ENCODE measurements around the gene SMC3. TPM values are rescaled to one million over a fixed set of nuclear protein-coding genes. Genes with fewer than 3 reads are reported as not detected.
A peak's percentile ranks its signal among the peaks of the same experiment; 100 is the strongest.
"Not testable (repeated sequence)": the region's sequence is repeated elsewhere in the genome, so short reads cannot be mapped to it uniquely, and the experiment has no call there.

SMC3 gene
- total and polyA plus RNA-seq, 8 donors, result 9.3 to 40.6 (median 14.7) TPM

DNA sequence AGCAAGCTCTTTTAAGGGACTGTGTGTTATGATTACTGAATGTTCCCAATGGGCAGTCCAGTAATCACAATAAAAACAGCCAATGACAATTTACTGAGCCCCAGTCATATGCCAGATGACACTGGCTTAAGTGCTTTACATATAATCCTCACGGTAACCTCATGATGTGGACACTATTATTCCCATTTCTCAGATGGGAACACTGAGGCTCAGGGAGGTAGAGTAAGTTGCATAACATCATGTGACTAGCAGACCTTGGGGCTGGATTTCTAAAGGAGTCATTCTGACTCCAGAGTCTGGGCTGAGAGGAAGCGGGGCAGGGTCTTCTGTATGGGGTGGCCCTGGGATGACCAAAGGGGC lies 69.1 kb downstream of the SMC3 start:
- WGBS, 5 donors, result 93 to 100% (median 95%) methylated on average over 2 of the region's 2 CpGs
- H3K27ac ChIP-seq, result peak overlapping the region in 1 of 5 donors; percentile 66

DNA sequence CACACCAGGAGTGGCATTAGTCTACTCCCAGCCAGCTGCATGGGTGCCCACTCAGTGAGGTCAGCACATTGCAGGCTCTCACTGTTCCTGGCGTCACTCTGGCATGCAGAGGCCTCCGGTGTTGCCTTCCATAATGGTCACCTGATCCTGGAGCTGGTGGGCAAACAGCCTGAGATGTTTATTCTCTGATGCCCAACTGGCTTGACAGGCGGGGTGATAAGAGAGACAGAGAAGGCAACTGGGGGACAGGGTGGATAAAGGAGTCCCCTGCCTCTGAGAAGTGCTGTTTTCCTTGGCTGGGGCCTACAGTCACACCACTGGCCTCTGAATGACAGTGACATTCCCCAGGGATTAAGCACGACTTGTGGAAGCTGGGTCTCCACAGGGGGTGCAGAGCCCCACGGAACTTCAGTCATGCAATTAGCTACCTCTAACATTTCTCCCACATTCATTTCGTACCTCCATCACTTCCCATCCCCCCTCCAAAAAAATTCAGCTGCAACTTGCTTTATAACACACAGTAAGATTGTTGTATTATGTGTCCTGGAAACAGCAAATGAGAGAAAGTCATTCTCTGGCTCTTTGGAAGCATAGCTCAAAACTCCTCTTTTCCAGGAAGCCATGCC lies 69.5 kb downstream of the SMC3 start:
- 48 to 64% (median 55%) methylated on average over 5 to 6 of the region's 6 CpGs for WGBS, 5 donors
- no peaks in the 10 kb centered on the region for H3K9me3 ChIP-seq
- peak overlapping the region in 1 of 5 donors; percentile 66 for H3K27ac ChIP-seq
- DNase-seq, result no peak
- H3K4me1 ChIP-seq, result peaks cover 0 to 9% (median 0%) of the 10 kb centered on the region in 4 donors
- no peaks in the 10 kb centered on the region for H3K36me3 ChIP-seq
- TF ChIP-seq EP300 (IDR thresholded peaks at IDR 0.05) (no peak), POLR2A (IDR thresholded peaks at IDR 0.05) (no peak), POLR2AphosphoS5 (IDR thresholded peaks at IDR 0.05) (no peak)
- TF ChIP-seq, protein P1, sequence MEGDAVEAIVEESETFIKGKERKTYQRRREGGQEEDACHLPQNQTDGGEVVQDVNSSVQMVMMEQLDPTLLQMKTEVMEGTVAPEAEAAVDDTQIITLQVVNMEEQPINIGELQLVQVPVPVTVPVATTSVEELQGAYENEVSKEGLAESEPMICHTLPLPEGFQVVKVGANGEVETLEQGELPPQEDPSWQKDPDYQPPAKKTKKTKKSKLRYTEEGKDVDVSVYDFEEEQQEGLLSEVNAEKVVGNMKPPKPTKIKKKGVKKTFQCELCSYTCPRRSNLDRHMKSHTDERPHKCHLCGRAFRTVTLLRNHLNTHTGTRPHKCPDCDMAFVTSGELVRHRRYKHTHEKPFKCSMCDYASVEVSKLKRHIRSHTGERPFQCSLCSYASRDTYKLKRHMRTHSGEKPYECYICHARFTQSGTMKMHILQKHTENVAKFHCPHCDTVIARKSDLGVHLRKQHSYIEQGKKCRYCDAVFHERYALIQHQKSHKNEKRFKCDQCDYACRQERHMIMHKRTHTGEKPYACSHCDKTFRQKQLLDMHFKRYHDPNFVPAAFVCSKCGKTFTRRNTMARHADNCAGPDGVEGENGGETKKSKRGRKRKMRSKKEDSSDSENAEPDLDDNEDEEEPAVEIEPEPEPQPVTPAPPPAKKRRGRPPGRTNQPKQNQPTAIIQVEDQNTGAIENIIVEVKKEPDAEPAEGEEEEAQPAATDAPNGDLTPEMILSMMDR (IDR thresholded peaks at IDR 0.05), result no peak
- peaks cover 0 to 29% (median 3%) of the 10 kb centered on the region in 3 donors for H3K27me3 ChIP-seq
- intact Hi-C loops (cut with DNase I; ENCODE audit: low total_unique reads), result no loop called here
- no peak overlapping the region for H3K4me3 ChIP-seq

More for the DNA sequence above, 69.1 kb downstream of the SMC3 start:
- intact Hi-C loops (cut with DNase I; ENCODE audit: low total_unique reads), result no loop called here
- peaks cover 0 to 9% (median 0%) of the 10 kb centered on the region in 4 donors for H3K4me1 ChIP-seq
- no peak overlapping the region for H3K4me3 ChIP-seq
- no peaks in the 10 kb centered on the region for H3K36me3 ChIP-seq
- H3K9me3 ChIP-seq, result no peaks in the 10 kb centered on the region
- no peak for DNase-seq
- TF ChIP-seq POLR2AphosphoS5 (IDR thresholded peaks at IDR 0.05), result no peak
- TF ChIP-seq POLR2A (IDR thresholded peaks at IDR 0.05), result no peak
- TF ChIP-seq EP300 (IDR thresholded peaks at IDR 0.05), result no peak
- TF ChIP-seq, protein P1 (IDR thresholded peaks at IDR 0.05), result no peak
- H3K27me3 ChIP-seq, result peaks cover 0 to 24% (median 3%) of the 10 kb centered on the region in 3 donors

DNA sequence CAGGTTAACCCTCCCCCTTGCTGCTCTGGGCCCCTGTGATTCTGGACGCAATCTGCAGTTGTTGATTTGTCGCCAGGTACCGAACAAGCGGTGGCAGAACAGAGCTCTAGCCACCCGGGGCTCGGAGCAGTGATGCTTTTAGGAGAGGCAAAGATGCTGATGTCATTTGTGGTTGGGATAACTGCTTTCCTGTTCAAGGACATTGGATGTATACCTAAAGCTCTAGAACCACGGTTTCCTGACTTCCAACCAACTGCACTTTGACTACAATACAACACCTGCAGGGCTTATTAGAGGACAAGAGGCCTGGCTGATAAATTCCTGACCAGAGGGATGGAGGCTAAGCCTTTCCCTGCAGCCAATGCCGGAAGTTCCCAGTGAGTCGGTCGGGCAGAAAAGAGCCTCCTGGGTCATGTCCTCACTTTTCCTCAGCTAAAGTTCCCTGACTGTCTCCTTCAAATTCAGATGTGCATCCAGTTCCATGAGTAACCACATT lies 70.1 kb downstream of the SMC3 start:
- H3K4me1 ChIP-seq, result peaks cover 0 to 9% (median 0%) of the 10 kb centered on the region in 4 donors
- 49 to 57% (median 51%) methylated on average over 10 of the region's 10 CpGs for WGBS, 5 donors

DNA sequence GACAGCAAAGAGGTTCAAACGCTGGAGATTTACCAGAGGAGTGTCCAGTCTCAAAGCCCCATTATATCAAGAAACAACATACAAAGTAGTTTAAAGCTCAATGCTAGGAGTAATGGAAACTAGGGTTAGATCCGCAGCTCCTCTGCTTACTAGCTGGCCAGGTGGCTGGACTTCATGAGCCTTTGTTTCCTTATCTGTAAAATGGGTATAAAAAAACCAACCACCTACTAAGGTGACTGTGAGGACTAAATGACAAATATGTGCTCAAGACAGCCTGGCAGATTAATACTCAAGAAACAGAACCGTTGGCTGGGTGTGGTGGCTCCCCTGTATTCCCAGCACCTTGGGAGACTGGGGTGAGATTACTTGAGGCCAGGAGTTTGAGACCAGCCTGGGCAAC lies 70.8 kb downstream of the SMC3 start:
- Histone ChIP-seq H3K36me3 (no peaks in the 10 kb centered on the region), H3K27me3 (peaks cover 0 to 41% (median 13%) of the 10 kb centered on the region in 3 donors), H3K27ac (peak overlapping the region in 1 of 5 donors; percentile 66), H3K4me3 (no peak overlapping the region), H3K4me1 (peaks cover 4 to 13% (median 5%) of the 10 kb centered on the region in 4 donors), H3K9me3 (no peaks in the 10 kb centered on the region)
- TF ChIP-seq, protein P1 (IDR thresholded peaks at IDR 0.05), result no peak
- TF ChIP-seq POLR2A (IDR thresholded peaks at IDR 0.05) (no peak), EP300 (IDR thresholded peaks at IDR 0.05) (no peak), POLR2AphosphoS5 (IDR thresholded peaks at IDR 0.05) (no peak)
- 72 to 78% (median 76%) methylated on average over 3 of the region's 3 CpGs for WGBS, 5 donors
- intact Hi-C loops (cut with DNase I; ENCODE audit: low total_unique reads), result no loop called here
- DNase-seq, result no peak

More for the DNA sequence above, 70.1 kb downstream of the SMC3 start:
- Histone ChIP-seq H3K27me3 (peaks cover 0 to 34% (median 6%) of the 10 kb centered on the region in 3 donors), H3K27ac (peak overlapping the region in 1 of 5 donors; percentile 66), H3K36me3 (no peaks in the 10 kb centered on the region), H3K9me3 (no peaks in the 10 kb centered on the region), H3K4me3 (no peak overlapping the region)
- TF ChIP-seq EP300 (IDR thresholded peaks at IDR 0.05), result no peak
- no peak for TF ChIP-seq POLR2AphosphoS5 (IDR thresholded peaks at IDR 0.05)
- TF ChIP-seq POLR2A (IDR thresholded peaks at IDR 0.05), result no peak
- TF ChIP-seq, protein P1 (IDR thresholded peaks at IDR 0.05), result no peak
- intact Hi-C loops (cut with DNase I; ENCODE audit: low total_unique reads), result no loop called here
- DNase-seq, result no peak

DNA sequence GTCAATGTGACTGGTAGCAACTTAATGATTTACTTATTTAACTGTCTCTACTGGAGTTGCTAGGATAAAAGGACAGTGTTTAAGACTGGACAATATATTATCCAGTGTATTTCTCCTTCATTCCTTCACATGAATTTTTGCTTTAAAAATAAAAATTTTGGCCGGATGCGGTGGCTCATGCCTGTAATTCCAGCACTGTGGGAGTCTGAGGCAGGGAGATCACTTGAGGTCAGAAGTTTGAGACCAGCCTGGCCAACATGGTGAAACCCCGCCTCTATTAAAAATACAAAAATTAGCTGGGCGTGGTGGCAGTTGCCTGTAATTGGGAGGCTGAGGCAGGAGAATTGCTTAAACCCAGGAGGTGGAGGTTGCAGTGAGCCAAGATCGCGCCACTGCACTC lies 71.6 kb downstream of the SMC3 start:
- WGBS, 5 donors, result 91 to 97% (median 95%) methylated on average over 6 of the region's 6 CpGs
- intact Hi-C loops (cut with DNase I; ENCODE audit: low total_unique reads); DNase-seq; H3K27ac ChIP-seq; H3K9me3 ChIP-seq; H3K36me3 ChIP-seq; H3K4me3 ChIP-seq: not testable (repeated sequence)
- H3K27me3 ChIP-seq, result peaks cover 1 to 49% (median 20%) of the 10 kb centered on the region in 3 donors
- peaks cover 11 to 20% (median 12%) of the 10 kb centered on the region in 4 donors for H3K4me1 ChIP-seq

DNA sequence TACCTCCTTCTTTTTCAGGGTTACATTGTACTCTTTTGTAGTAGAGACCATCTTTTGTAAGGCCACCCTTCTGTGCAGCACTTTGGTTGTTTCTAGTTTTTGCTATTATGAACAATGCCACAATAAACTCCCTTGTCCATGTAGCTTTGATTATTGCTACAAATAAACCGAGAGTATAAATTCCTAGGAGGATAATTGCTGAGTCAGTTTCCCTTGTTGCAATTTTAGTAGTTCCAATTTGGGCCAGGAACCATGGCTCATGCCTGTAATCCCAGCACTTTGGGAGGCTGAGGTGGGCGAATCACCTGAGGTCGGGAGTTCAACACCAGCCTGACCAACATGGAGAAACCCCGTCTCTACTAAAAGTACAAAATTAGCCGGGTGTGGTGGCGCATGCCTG lies 72.4 kb downstream of the SMC3 start:
- H3K27ac ChIP-seq; H3K36me3 ChIP-seq; H3K9me3 ChIP-seq; intact Hi-C loops (cut with DNase I; ENCODE audit: low total_unique reads); H3K4me3 ChIP-seq; DNase-seq: not testable (repeated sequence)
- WGBS, 5 donors, result 68 to 99% (median 87%) methylated on average over 4 to 6 of the region's 6 CpGs
- Histone ChIP-seq H3K4me1 (peaks cover 17 to 28% (median 20%) of the 10 kb centered on the region in 4 donors), H3K27me3 (peaks cover 6 to 57% (median 28%) of the 10 kb centered on the region in 3 donors)
